GM12878 (cell line): ENCODE data around the gene LOXL4.

ENCODE experiments used
- CTCF ChIP-seq, 3 experiments: IDR thresholded peaks in 2 of 3; conservative IDR thresholded peaks in 1 of 3; 2 replicates each; pipeline ENCODE4 v1.5.1; 2011; ENCODE audit warnings: low read depth in 3 of 3, low read length in 3 of 3, mild to moderate bottlenecking in 3 of 3, control low read depth in 2 of 3, moderate library complexity in 2 of 3, inconsistent platforms in 1 of 3, mixed read lengths in 1 of 3; ENCODE audit not compliant: control insufficient read depth in 2 of 3, insufficient read depth in 1 of 3; ENCODE audit errors: extremely low read depth in 1 of 3
- EZH2 ChIP-seq: IDR thresholded peaks from 2 replicates; pipeline ENCODE4 v1.6.1; 2012; ENCODE audit warnings: low read depth, mild to moderate bottlenecking, control low read depth, inconsistent platforms, low read length, borderline replicate concordance; ENCODE audit not compliant: control insufficient read depth
- IKZF1 ChIP-seq: fragments of 450-650 bp; conservative IDR thresholded peaks from 2 replicates; pipeline ENCODE4 v1.6.1; 2017; ENCODE audit warnings: antibody characterized with exemption, mild to moderate bottlenecking
- JUNB ChIP-seq: IDR thresholded peaks from 2 replicates; pipeline ENCODE4 v1.6.1; 2016; ENCODE audit warnings: antibody characterized with exemption, mild to moderate bottlenecking
- NRF1 ChIP-seq: conservative IDR thresholded peaks from 2 replicates; pipeline ENCODE4 v1.6.1; 2011; ENCODE audit warnings: mild to moderate bottlenecking, low read depth, low read length, improper control_type of control experiment
- PRDM15 ChIP-seq: fragments of 450-650 bp; formaldehyde crosslinking; IDR thresholded peaks from 2 replicates; pipeline ENCODE4 v1.4.0; 2020; ENCODE audit warnings: mild to moderate bottlenecking, moderate library complexity
- RAD21 ChIP-seq: IDR thresholded peaks from 2 replicates; pipeline ENCODE4 v1.6.1; 2011; ENCODE audit warnings: mild to moderate bottlenecking, low read depth, low read length, moderate library complexity; ENCODE audit not compliant: insufficient read depth
- STAT1 ChIP-seq: fragments of 450-650 bp; conservative IDR thresholded peaks from 2 replicates; pipeline ENCODE4 v1.6.1; 2014; ENCODE audit warnings: antibody characterized with exemption, mild to moderate bottlenecking
- TAF1 ChIP-seq: IDR thresholded peaks from 2 replicates; pipeline ENCODE4 v1.6.1; 2011; ENCODE audit warnings: mild to moderate bottlenecking, low read depth, low read length, borderline replicate concordance
- YY1 ChIP-seq: IDR thresholded peaks from 2 replicates; pipeline ENCODE4 v1.6.1; 2011; ENCODE audit warnings: low read depth, mild to moderate bottlenecking, low read length
- ZBTB11 ChIP-seq: fragments of 450-650 bp; formaldehyde crosslinking; IDR thresholded peaks from 2 replicates; pipeline ENCODE4 v1.5.0; 2022; ENCODE audit warnings: mild to moderate bottlenecking, missing genetic modification characterization

GRCh38 chr10:98244586-98244985 is 23.4 kb downstream of the LOXL4 start:
- no peak for TF ChIP-seq CTCF (IDR thresholded peaks at IDR 0.05 in 2 of 3, conservative IDR thresholded peaks at IDR 0.05 in 1 of 3; ENCODE audit: control insufficient read depth in 2 of 3, extremely low read depth in 1 of 3, insufficient read depth in 1 of 3, low read depth in 3 of 3, low read length in 3 of 3)
- TF ChIP-seq JUNB, result no peak
- no peak for TF ChIP-seq RAD21
- TF ChIP-seq EZH2, result no peak
- no peak for TF ChIP-seq PRDM15 (CRISPR knock-in tag)
- no peak for TF ChIP-seq NRF1
- TF ChIP-seq IKZF1, result no peak
- TF ChIP-seq TAF1, result no peak
- TF ChIP-seq YY1, result no peak
- no peak for TF ChIP-seq ZBTB11 (CRISPR knock-in tag)
- TF ChIP-seq STAT1, result no peak
